Measurements from ENCODE around the gene CSTF2T. TPM values are rescaled to one million over a fixed set of nuclear protein-coding genes. Genes with fewer than 3 reads are reported as not detected.

Gene CSTF2T
- total RNA-seq, 2 donors from 2014 or later, result 11.5 to 13.7 TPM

DNA sequence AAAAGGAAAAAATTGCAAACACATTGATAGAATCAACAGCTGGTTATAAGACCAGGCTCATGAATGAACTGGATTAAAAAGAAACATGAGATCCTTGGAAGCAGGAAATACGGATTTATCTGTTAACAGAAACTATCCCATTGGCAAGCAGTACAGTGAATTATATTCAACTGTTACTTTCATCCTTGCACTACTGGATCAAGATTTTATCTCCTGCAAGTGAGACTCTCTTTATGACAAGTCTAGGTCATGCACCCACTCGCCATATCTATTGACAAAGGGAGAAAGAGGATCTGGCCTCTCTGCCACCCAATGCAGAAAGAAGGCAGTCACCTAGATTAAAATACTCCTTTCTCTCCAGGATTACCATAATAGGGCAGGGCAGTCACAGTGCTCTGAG is 41.4 kb downstream of the CSTF2T start:
- ATAC-seq, result no peak
- intact Hi-C loops (cut with DNase I), result no loop called here
- Histone ChIP-seq H3K36me3 (replicated peaks in 1 of 2; ENCODE audit: insufficient read depth in 1 of 2, low read depth in 2 of 2) (no peaks in the 10 kb centered on the region), H3K27ac (no peak overlapping the region), H3K27me3 (no peaks in the 10 kb centered on the region), H3K4me3 (no peak overlapping the region), H3K9me3 (no peaks in the 10 kb centered on the region), H3K4me1 (no peaks in the 10 kb centered on the region)
- WGBS, 2 donors, result 73 to 74% methylated on average over 2 of the region's 2 CpGs
- no peak for TF ChIP-seq CTCF (IDR thresholded peaks at IDR 0.05)
- no peak for TF ChIP-seq POLR2A (IDR thresholded peaks at IDR 0.05)
- DNase-seq, result no peak

- Histone ChIP-seq H3K9me3 (no peaks in the 10 kb centered on the region), H3K27me3 (no peaks in the 10 kb centered on the region), H3K4me1 (no peaks in the 10 kb centered on the region), H3K36me3 (replicated peaks in 1 of 2; ENCODE audit: insufficient read depth in 1 of 2, low read depth in 2 of 2) (no peaks in the 10 kb centered on the region), H3K4me3 (no peak overlapping the region), H3K27ac (no peak overlapping the region)
- TF ChIP-seq CTCF (IDR thresholded peaks at IDR 0.05), result no peak
- TF ChIP-seq POLR2A (IDR thresholded peaks at IDR 0.05), result no peak
- WGBS, 2 donors, result 90 to 92% methylated on average over 3 of the region's 3 CpGs
- ATAC-seq (no peak), DNase-seq (no peak)
- intact Hi-C loops (cut with DNase I), result no loop called here
These were observed 42.9 kb downstream of the CSTF2T start for GRCh38 chr10:51656503-51656902.

DNA sequence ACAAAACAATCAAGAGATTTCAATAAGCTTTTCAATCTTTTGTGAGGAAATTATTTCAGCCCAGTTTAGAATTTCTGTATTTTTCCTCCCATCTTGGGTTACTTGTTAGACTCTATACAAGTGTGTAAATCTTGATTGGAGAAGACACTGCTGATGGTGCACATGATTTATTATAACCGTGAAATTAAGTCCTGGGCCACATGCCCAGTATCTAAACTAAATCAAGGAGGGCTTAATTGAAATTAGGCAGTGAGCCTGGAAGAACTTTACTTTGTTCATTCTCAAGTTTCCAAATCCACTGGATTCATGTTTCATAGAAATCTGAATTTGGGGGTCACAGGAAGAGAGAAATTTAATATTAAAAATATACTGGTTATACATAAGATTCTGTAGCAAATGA is 44.5 kb downstream of the CSTF2T start:
- 37 to 83% methylated on average over 1 of the region's 1 CpG for WGBS, 2 donors
- no peak for DNase-seq

DNA sequence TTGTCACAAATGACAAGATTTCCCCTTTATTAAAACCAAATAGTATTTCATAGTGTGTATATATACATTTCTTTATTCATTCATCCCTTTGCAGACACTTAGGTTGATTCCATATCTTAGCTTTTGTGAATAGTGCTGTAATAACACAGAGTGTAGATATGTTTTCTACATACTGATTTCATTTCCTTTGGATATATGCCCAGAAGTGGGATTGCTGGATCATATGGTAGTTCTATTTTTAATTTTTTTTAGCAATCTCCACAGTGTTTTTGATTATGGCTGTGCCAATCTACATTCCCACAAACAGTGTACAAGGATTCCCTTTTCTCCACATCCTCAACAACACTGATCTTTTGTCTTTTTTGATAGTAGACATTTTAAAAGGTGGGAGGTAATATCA is 46.4 kb downstream of the CSTF2T start:
- Histone ChIP-seq H3K27ac (no peak overlapping the region), H3K36me3 (replicated peaks in 1 of 2; ENCODE audit: insufficient read depth in 1 of 2, low read depth in 2 of 2) (no peaks in the 10 kb centered on the region), H3K4me3 (no peak overlapping the region), H3K27me3 (no peaks in the 10 kb centered on the region), H3K9me3 (no peaks in the 10 kb centered on the region), H3K4me1 (no peaks in the 10 kb centered on the region)
- TF ChIP-seq CTCF (IDR thresholded peaks at IDR 0.05) (no peak), POLR2A (IDR thresholded peaks at IDR 0.05) (no peak)
- intact Hi-C loops (cut with DNase I), result no loop called here
- DNase-seq (no peak), ATAC-seq (no peak)

More for the DNA sequence above, 44.5 kb downstream of the CSTF2T start:
- H3K9me3 ChIP-seq, result no peaks in the 10 kb centered on the region
- no peak overlapping the region for H3K4me3 ChIP-seq
- no peak overlapping the region for H3K27ac ChIP-seq
- no peaks in the 10 kb centered on the region for H3K36me3 ChIP-seq (replicated peaks in 1 of 2; ENCODE audit: insufficient read depth in 1 of 2, low read depth in 2 of 2)
- intact Hi-C loops (cut with DNase I), result no loop called here
- no peak for ATAC-seq
- no peaks in the 10 kb centered on the region for H3K4me1 ChIP-seq
- TF ChIP-seq POLR2A (IDR thresholded peaks at IDR 0.05), result no peak
- TF ChIP-seq CTCF (IDR thresholded peaks at IDR 0.05), result no peak
- no peaks in the 10 kb centered on the region for H3K27me3 ChIP-seq

DNA sequence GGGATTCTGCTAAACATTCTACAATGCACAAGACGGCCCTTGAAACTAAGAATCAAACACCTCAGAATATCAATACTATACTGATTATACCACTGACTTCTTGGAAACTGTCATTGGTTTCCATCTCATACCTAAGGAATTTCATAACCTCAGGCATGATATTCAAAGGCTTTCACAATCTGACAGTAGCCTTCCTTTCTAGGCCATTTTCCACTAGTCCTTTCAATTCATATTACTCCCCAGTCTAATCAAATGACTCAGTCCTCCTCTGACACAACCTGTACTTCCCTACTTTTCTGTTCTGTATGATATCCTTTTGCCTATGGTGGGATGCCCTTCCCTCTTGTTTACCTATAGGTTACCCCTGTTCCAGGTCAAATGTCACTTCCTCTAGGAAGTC is 48.3 kb downstream of the CSTF2T start:
- WGBS, 2 donors, result 65 to 84% methylated on average over 1 of the region's 1 CpG
- TF ChIP-seq CTCF (IDR thresholded peaks at IDR 0.05) (no peak), POLR2A (IDR thresholded peaks at IDR 0.05) (no peak)
- H3K4me1 ChIP-seq, result no peaks in the 10 kb centered on the region
- no peaks in the 10 kb centered on the region for H3K36me3 ChIP-seq (replicated peaks in 1 of 2; ENCODE audit: insufficient read depth in 1 of 2, low read depth in 2 of 2)
- H3K27ac ChIP-seq, result no peak overlapping the region
- H3K27me3 ChIP-seq, result no peaks in the 10 kb centered on the region
- H3K9me3 ChIP-seq, result no peaks in the 10 kb centered on the region
- no peak overlapping the region for H3K4me3 ChIP-seq
- intact Hi-C loops (cut with DNase I), result no loop called here
- DNase-seq (no peak), ATAC-seq (no peak)
